GM10248 (cell line): ENCODE data around the gene FHIT.

Experiments used
- CTCF ChIA-PET: fragments of 300-600 bp; sonication (Branson Sonifier 250); formaldehyde crosslinking; extraction: SDS; loops from one replicate; lab custom pipeline; 2021; ENCODE audit warnings: antibody characterized with exemption; lab: Yijun Ruan, JAX
- POLR2A ChIA-PET: fragments of 350-650 bp; sonication (Branson Sonifier 250); formaldehyde crosslinking; extraction: SDS; loops from one replicate; lab custom pipeline; 2020; ENCODE audit warnings: antibody characterized with exemption; lab: Yijun Ruan, JAX
- DNase-seq: peaks from one replicate; pipeline ENCODE4 v3.0.0; 2012; ENCODE audit errors: extremely low spot score
- TF ChIP-seq, protein P1 (sequence below): IDR thresholded peaks from 2 replicates; pipeline ENCODE4 v1.5.1; 2012; ENCODE audit warnings: mild to moderate bottlenecking, low read depth; ENCODE audit errors: extremely low read depth, missing control alignments, control extremely low read depth

FHIT gene

DNA sequence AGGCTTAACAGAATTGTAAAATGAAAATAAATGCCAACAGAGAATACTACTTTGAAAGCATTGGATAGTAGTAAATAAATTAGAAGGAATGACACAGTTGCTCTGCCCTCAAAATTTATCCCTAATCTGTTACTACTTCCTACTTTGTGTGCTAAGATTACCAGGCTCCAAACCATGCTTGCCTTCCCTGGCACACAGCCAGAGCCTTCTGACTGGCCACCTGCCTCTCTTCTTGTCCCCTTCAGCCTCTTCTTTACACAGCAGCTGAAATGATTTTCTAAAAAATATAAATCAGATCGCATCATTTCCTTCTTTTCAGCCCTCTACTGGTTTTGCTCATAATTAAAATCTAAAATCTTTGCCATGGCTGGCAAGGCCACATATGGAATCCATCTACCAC lies 334.1 kb downstream of the FHIT start:
- TF ChIP-seq, protein P1, sequence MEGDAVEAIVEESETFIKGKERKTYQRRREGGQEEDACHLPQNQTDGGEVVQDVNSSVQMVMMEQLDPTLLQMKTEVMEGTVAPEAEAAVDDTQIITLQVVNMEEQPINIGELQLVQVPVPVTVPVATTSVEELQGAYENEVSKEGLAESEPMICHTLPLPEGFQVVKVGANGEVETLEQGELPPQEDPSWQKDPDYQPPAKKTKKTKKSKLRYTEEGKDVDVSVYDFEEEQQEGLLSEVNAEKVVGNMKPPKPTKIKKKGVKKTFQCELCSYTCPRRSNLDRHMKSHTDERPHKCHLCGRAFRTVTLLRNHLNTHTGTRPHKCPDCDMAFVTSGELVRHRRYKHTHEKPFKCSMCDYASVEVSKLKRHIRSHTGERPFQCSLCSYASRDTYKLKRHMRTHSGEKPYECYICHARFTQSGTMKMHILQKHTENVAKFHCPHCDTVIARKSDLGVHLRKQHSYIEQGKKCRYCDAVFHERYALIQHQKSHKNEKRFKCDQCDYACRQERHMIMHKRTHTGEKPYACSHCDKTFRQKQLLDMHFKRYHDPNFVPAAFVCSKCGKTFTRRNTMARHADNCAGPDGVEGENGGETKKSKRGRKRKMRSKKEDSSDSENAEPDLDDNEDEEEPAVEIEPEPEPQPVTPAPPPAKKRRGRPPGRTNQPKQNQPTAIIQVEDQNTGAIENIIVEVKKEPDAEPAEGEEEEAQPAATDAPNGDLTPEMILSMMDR, result no peak
- ChIA-PET CTCF (no interaction called here), POLR2A (no interaction called here)
- no peak for DNase-seq

DNA sequence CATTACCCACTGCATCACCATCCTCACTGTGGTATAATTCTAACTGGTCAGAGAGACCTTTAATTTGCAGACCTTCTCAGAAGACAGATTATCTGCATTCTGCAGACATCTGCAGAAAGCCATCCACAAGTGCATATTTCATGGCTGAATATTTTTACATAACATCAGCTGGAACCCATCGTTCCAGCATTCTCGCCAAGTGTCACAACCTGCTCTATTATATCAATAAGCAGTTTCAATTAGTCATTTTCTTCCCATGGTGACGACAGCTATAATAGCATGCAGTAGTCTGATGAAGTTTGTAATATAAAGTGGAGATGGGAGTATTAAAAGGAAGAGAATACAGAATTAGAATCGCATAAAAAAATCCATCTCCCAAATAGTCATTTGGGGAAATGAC lies 334.7 kb downstream of the FHIT start:
- CTCF ChIA-PET, result no interaction called here
- POLR2A ChIA-PET, result no interaction called here
- no peak for DNase-seq
- TF ChIP-seq, protein P1, result no peak

DNA sequence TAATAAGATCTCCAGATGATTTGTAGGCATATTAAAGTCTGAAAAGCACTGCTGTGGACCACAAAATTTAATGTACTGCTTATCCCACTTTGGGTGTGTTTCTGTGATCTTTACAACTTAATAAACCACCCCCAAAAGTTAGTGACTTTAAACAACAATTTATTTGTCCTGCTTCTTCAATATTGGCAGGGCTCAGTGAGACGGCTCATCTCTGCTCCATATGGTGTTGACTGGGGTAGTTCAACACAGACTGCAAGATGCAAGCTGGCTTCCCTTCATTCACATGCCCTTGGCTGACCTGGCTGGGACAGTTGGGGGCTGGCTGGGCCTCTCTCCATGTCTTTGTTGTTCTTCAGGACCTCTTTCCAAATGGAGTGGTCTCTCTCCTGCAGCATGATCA lies 337.8 kb downstream of the FHIT start:
- ChIA-PET CTCF (no interaction called here), POLR2A (no interaction called here)
- no peak for DNase-seq
- TF ChIP-seq, protein P1, result no peak

DNA sequence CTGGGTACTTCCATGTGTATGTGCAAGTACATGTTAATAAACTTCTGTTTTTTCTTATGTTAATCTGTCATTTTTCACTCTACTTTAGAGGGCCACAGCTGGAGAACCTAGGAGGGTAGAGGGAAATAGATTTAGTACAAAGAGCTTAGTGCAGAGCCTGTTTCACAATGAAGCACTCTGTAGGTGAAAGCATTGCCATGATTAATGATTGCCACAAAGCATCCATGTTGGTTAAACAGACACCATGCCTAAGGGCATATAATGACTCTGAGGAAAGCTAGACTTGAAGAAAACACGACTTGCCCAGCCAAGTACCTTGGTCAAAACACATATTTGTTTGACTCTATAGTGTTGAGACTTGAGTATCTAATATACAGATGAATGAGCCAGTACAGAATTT lies 338.4 kb downstream of the FHIT start:
- CTCF ChIA-PET, result interaction anchor here (0.9 kb wide), 1 partner anchor 18 kb away, joined by 3 read pairs; no protein-coding TSS in a partner anchor
- TF ChIP-seq, protein P1, result no peak
- POLR2A ChIA-PET, result no interaction called here
- no peak for DNase-seq

DNA sequence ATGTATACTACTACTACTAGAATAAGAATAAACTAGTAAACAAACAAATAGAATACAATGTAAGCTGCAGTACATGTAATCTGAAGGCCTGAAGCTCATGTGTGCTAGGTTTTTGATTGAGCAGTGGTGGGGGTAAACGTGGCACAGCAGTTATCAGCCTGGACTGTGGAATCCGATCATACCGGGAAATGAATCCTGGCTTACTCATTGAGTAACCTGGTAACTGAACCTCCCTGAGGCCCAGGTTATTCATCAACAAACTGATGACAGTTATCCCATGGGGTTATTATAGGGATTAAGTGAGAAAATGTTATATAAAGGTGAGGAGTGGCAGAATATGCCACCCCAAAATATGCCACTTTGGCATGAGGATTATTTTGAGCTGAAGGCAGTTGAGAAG lies 339.1 kb downstream of the FHIT start:
- TF ChIP-seq, protein P1, result no peak
- POLR2A ChIA-PET, result no interaction called here
- DNase-seq, result no peak
- CTCF ChIA-PET, result interaction anchor here (0.9 kb wide), 1 partner anchor 17 kb away, joined by 3 read pairs; no protein-coding TSS in a partner anchor

DNA sequence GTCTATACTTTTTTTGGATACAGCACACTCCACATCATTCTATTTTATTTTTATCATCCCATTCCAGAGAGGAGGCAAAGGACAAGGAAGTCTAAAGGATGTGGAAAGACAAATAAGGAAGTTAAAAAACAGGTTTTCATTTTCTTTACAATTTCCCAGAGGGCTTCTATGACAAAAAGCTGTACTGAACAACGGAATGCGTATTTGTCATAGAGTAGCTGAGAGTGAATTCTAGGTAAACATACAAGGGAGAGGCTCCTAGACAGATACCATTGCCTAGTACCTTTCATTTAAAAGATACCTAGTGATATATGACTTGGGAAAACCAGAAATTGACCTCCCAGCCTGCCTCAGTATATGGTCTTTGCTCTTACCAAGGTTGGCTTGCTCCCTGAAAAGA lies 341.7 kb downstream of the FHIT start:
- TF ChIP-seq, protein P1, result no peak
- POLR2A ChIA-PET, result no interaction called here
- CTCF ChIA-PET, result no interaction called here
- DNase-seq, result no peak

DNA sequence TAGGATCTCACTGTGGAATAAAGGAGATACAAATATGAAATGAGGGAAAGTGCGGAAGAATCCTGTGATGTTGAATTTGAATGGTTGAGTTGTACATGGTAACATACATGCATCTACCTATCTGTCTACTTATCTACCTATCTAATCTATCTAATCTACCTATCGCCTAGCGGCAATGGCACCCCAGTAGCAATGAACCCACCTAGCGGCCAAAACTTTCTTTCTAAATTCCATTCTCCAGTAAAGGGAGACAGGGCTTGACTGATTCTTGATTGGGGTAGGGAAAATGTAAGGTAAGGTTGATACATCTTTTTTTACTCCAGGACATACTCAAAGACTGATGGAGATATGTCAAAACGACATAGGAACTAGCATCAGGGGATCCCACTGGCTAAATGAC lies 345.0 kb downstream of the FHIT start:
- POLR2A ChIA-PET, result no interaction called here
- TF ChIP-seq, protein P1, result no peak
- DNase-seq, result no peak
- CTCF ChIA-PET, result no interaction called here
